ENCODE data around the gene APOL1.
"Not testable (repeated sequence)": the region's sequence is repeated elsewhere in the genome, so short reads cannot be mapped to it uniquely, and the experiment has no call there.

Gene APOL1

GRCh38 chr22:36204632-36205015 is 48.3 kb upstream of the APOL1 start:
- H3K4me1 ChIP-seq (ENCODE audit: insufficient read depth, low read length, poor library complexity, severe bottlenecking) = no peaks in the 10 kb centered on the region

DNA sequence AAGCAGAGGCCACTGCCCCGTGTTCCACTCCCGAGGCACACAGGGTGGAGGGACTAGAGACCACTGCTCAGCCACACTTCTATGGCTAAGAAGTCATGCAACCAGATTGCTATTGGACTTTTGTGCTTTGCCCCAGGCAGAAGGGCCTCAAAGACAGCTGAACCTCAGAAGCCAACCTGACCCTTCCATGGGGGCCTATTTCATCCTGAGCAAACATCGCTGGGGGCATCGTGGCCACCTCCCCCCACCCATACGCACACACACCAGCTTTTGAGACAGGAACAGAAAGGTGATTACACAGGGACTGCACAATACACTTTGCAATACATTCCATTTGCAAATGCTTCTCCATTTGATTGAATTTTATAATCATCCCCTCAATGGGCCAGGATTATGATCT is 47.4 kb upstream of the APOL1 start:
- not testable (repeated sequence) for H3K9ac ChIP-seq (ENCODE audit: low read depth, low read length, poor library complexity, severe bottlenecking); H3K4me1 ChIP-seq (ENCODE audit: insufficient read depth, low read length, poor library complexity, severe bottlenecking); H3K9me3 ChIP-seq (ENCODE audit: insufficient read depth, low read depth, low read length); H3K36me3 ChIP-seq (ENCODE audit: insufficient read depth, low read length); H3F3A ChIP-seq (ENCODE audit: low read depth); H4K20me1 ChIP-seq (ENCODE audit: insufficient read depth, low read length, poor library complexity, severe bottlenecking); H3K9me2 ChIP-seq (replicated peaks; ENCODE audit: low read depth, low read length); H3K4me3 ChIP-seq (ENCODE audit: low read length, poor library complexity, severe bottlenecking); H3K4me2 ChIP-seq (ENCODE audit: low read depth, low read length, poor library complexity, severe bottlenecking); H3K27me3 ChIP-seq (ENCODE audit: insufficient read depth, low read length, poor library complexity, severe bottlenecking); H3K79me2 ChIP-seq (ENCODE audit: insufficient read depth, low read length); H2AFZ ChIP-seq (ENCODE audit: low read length)

More at GRCh38 chr22:36204632-36205015, 48.3 kb upstream of the APOL1 start:
- H3K4me3 ChIP-seq (ENCODE audit: low read length, poor library complexity, severe bottlenecking) = no peak overlapping the region
- H3K9ac ChIP-seq (ENCODE audit: low read depth, low read length, poor library complexity, severe bottlenecking) = no peak overlapping the region
- H3K27me3 ChIP-seq (ENCODE audit: insufficient read depth, low read length, poor library complexity, severe bottlenecking) = no peaks in the 10 kb centered on the region
- H3K36me3 ChIP-seq (ENCODE audit: insufficient read depth, low read length) = no peaks in the 10 kb centered on the region
- H3K4me2 ChIP-seq (ENCODE audit: low read depth, low read length, poor library complexity, severe bottlenecking) = no peak overlapping the region
- H3K9me3 ChIP-seq (ENCODE audit: insufficient read depth, low read depth, low read length) = 0 out of 2 replicates have a peak, but pooled peaks cover 8% of the 10 kb centered on the region
- TF ChIP-seq EZH2phosphoT487 (IDR thresholded peaks at IDR 0.05; ENCODE audit: borderline replicate concordance) (no peak), CTCF (conservative IDR thresholded peaks at IDR 0.05; ENCODE audit: low read length) (0 out of 2 replicates have a peak, but pooled peaks have one; percentile 10)
- H3K9me2 ChIP-seq (replicated peaks; ENCODE audit: low read depth, low read length) = no peaks in the 10 kb centered on the region
- H2AFZ ChIP-seq (ENCODE audit: low read length) = no peak overlapping the region
- H4K20me1 ChIP-seq (ENCODE audit: insufficient read depth, low read length, poor library complexity, severe bottlenecking) = no peaks in the 10 kb centered on the region
- no peaks in the 10 kb centered on the region for H3F3A ChIP-seq (ENCODE audit: low read depth)
- H3K79me2 ChIP-seq (ENCODE audit: insufficient read depth, low read length) = no peaks in the 10 kb centered on the region

DNA sequence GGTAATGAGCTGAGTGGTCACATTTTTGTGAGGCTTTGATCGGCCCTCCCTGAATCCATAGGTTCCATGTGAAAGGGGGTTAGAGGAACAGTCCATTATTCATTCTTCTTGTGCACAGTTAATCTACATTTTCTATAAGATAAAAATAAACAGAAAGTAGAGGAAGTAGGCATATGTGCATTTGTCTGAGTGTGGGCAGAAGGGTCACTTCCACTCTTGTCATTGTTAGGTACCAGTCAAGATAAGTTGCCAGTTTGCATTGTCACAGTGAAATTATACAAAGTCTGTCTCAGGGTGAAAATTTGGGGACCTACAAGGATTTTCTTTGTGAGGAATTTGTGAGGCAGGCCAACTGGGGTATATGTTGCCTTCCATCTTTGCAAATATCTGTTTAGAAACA is 46.7 kb upstream of the APOL1 start:
- Histone ChIP-seq H3F3A (ENCODE audit: low read depth) (no peaks in the 10 kb centered on the region), H2AFZ (ENCODE audit: low read length) (no peak overlapping the region; the same call in 1 of the 2 replicates), H3K4me1 (ENCODE audit: insufficient read depth, low read length, poor library complexity, severe bottlenecking) (peaks cover 9% of the 10 kb centered on the region), H3K27me3 (ENCODE audit: insufficient read depth, low read length, poor library complexity, severe bottlenecking) (no peaks in the 10 kb centered on the region), H3K36me3 (ENCODE audit: insufficient read depth, low read length) (no peaks in the 10 kb centered on the region), H3K79me2 (ENCODE audit: insufficient read depth, low read length) (no peaks in the 10 kb centered on the region), H3K9me2 (replicated peaks; ENCODE audit: low read depth, low read length) (no peaks in the 10 kb centered on the region), H3K4me3 (ENCODE audit: low read length, poor library complexity, severe bottlenecking) (no peak overlapping the region), H3K9ac (ENCODE audit: low read depth, low read length, poor library complexity, severe bottlenecking) (no peak overlapping the region), H3K4me2 (ENCODE audit: low read depth, low read length, poor library complexity, severe bottlenecking) (no peak overlapping the region), H4K20me1 (ENCODE audit: insufficient read depth, low read length, poor library complexity, severe bottlenecking) (no peaks in the 10 kb centered on the region), H3K9me3 (ENCODE audit: insufficient read depth, low read depth, low read length) (0 out of 2 replicates have a peak, but pooled peaks cover 8% of the 10 kb centered on the region)
- TF ChIP-seq CTCF (conservative IDR thresholded peaks at IDR 0.05; ENCODE audit: low read length) (no peak), EZH2phosphoT487 (IDR thresholded peaks at IDR 0.05; ENCODE audit: borderline replicate concordance) (no peak)

DNA sequence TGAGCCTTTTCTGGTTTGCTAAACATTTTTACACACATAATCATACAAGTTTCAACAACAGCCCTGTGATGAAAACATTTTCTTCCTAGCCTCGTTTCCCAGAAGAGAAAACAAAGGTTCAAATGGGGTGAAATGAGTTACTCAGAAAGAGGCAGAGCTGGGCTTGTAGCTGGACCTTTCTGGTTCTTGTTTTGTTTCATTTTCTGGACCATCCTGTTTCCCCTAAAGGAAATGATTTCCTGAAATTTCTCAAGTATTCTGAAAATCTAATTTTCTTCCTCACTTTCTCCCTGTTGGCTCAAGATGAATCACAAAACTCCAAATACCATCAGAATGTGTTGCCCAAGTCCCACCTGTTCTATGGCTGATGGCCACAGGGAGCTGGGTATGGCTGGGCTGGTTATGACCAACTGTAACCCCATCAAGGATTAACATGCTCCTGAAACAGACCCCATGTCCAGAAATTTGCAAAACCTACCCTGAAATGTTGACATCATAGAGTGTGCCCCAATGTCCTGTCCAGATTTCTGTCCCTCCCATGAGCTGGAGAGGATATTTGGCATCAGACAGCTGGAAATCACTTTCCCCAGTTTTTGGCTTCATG is 44.7 kb upstream of the APOL1 start:
- H3F3A ChIP-seq (ENCODE audit: low read depth) = no peaks in the 10 kb centered on the region

More for the DNA sequence above, 44.7 kb upstream of the APOL1 start:
- no peak overlapping the region for H2AFZ ChIP-seq (ENCODE audit: low read length)
- 0 out of 2 replicates have a peak, but pooled peaks cover 8% of the 10 kb centered on the region for H3K9me3 ChIP-seq (ENCODE audit: insufficient read depth, low read depth, low read length)
- H3K4me1 ChIP-seq (ENCODE audit: insufficient read depth, low read length, poor library complexity, severe bottlenecking) = peaks cover 18% of the 10 kb centered on the region
- no peaks in the 10 kb centered on the region for H3K27me3 ChIP-seq (ENCODE audit: insufficient read depth, low read length, poor library complexity, severe bottlenecking)
- no peak overlapping the region for H3K9ac ChIP-seq (ENCODE audit: low read depth, low read length, poor library complexity, severe bottlenecking)
- no peaks in the 10 kb centered on the region for H3K36me3 ChIP-seq (ENCODE audit: insufficient read depth, low read length)
- H3K4me3 ChIP-seq (ENCODE audit: low read length, poor library complexity, severe bottlenecking) = no peak overlapping the region
- no peak overlapping the region for H3K4me2 ChIP-seq (ENCODE audit: low read depth, low read length, poor library complexity, severe bottlenecking)
- no peaks in the 10 kb centered on the region for H3K79me2 ChIP-seq (ENCODE audit: insufficient read depth, low read length)
- H3K9me2 ChIP-seq (replicated peaks; ENCODE audit: low read depth, low read length) = no peaks in the 10 kb centered on the region
- TF ChIP-seq CTCF (conservative IDR thresholded peaks at IDR 0.05; ENCODE audit: low read length) = no peak
- TF ChIP-seq EZH2phosphoT487 (IDR thresholded peaks at IDR 0.05; ENCODE audit: borderline replicate concordance) = no peak
- H4K20me1 ChIP-seq (ENCODE audit: insufficient read depth, low read length, poor library complexity, severe bottlenecking) = no peaks in the 10 kb centered on the region
